Prostate gland (tissue), 2 donors: Measurements from ENCODE around the gene ZSCAN25.

Experiments used
- POLR2A ChIP-seq: fragments of 450-650 bp; IDR thresholded peaks from one replicate; pipeline ENCODE4 v1.6.1; 2016; ENCODE audit warnings: antibody characterized with exemption, mild to moderate bottlenecking
- TF ChIP-seq, protein P1 (sequence below), 4 experiments: fragments of 200-600 bp in 2 of 4; fragments of 450-650 bp in 2 of 4; sonication (generic) in 2 of 4; IDR thresholded peaks; 1 replicate in 3 of 4; 2 replicates in 1 of 4; pipeline ENCODE4 v1.5.1; 2016 to 2019; ENCODE audit warnings: antibody characterized with exemption in 4 of 4, mild to moderate bottlenecking in 2 of 4, moderate library complexity in 2 of 4

DNA sequence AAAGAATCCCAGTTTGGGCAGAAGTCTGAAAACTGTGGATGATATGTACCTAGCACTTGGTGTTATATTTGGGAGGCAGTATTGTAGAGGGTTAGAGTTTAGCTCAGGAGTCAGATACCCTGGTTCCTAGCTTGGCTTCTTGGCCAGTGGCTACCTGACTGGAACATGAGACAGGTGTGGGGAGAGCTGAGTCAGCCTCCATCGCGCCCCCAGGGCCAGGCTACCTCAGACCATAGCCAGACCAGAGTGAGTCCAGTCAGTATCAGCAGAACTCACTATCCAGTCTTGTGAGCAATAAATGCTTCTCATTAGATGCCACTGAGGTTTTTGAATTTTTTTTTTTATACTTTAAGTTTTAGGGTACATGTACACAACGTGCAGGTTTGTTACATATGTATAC lies 37.0 kb downstream of the ZSCAN25 start:
- TF ChIP-seq, protein P1, sequence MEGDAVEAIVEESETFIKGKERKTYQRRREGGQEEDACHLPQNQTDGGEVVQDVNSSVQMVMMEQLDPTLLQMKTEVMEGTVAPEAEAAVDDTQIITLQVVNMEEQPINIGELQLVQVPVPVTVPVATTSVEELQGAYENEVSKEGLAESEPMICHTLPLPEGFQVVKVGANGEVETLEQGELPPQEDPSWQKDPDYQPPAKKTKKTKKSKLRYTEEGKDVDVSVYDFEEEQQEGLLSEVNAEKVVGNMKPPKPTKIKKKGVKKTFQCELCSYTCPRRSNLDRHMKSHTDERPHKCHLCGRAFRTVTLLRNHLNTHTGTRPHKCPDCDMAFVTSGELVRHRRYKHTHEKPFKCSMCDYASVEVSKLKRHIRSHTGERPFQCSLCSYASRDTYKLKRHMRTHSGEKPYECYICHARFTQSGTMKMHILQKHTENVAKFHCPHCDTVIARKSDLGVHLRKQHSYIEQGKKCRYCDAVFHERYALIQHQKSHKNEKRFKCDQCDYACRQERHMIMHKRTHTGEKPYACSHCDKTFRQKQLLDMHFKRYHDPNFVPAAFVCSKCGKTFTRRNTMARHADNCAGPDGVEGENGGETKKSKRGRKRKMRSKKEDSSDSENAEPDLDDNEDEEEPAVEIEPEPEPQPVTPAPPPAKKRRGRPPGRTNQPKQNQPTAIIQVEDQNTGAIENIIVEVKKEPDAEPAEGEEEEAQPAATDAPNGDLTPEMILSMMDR (IDR thresholded peaks at IDR 0.05): no peak
- TF ChIP-seq POLR2A: no peak
